CD14-positive monocyte (primary cell): ENCODE results near the gene VSTM2B. TPM values are rescaled to one million over a fixed set of nuclear protein-coding genes. Genes with fewer than 3 reads are reported as not detected.

Experiments
- DNase-seq, 3 donors: peaks; one replicate each; pipeline ENCODE4 v3.0.0-alpha.2; 2011 to 2022
- H2AFZ ChIP-seq: 2 replicates; pipeline ENCODE4 v1.6.0; 2012; ENCODE audit warnings: mild to moderate bottlenecking, low read depth, low read length, inconsistent platforms; ENCODE audit not compliant: insufficient read depth, poor library complexity, severe bottlenecking
- H3K27ac ChIP-seq, 2 donors: 1 replicate in 1 of 2; 2 replicates in 1 of 2; pipeline ENCODE4 v1.5.1; 2012 to 2013; ENCODE audit warnings: low read length in 2 of 2, control low read depth in 1 of 2, inconsistent platforms in 1 of 2, low read depth in 1 of 2, mild to moderate bottlenecking in 1 of 2
- H3K27me3 ChIP-seq, 2 donors: one replicate each; pipeline versions ENCODE4 v1.6.0 to v1.6.1; 2011 to 2013; ENCODE audit warnings: low read length in 2 of 2; ENCODE audit not compliant: control insufficient read depth in 2 of 2, insufficient read depth in 2 of 2
- H3K36me3 ChIP-seq, 2 donors: replicated peaks in 1 of 2; 1 replicate in 1 of 2; 2 replicates in 1 of 2; pipeline versions ENCODE4 v1.5.1 to v1.6.1; 2012 to 2013; ENCODE audit warnings: low read length in 2 of 2, control low read depth in 1 of 2, inconsistent platforms in 1 of 2, mild to moderate bottlenecking in 1 of 2; ENCODE audit not compliant: insufficient read depth in 2 of 2, control insufficient read depth in 1 of 2
- H3K4me1 ChIP-seq, 2 donors: 1 replicate in 1 of 2; 2 replicates in 1 of 2; pipeline versions ENCODE4 v1.5.1 to v1.6.1; 2012 to 2013; ENCODE audit warnings: low read length in 2 of 2, control low read depth in 1 of 2, inconsistent platforms in 1 of 2, mild to moderate bottlenecking in 1 of 2, moderate library complexity in 1 of 2; ENCODE audit not compliant: insufficient read depth in 2 of 2, control insufficient read depth in 1 of 2
- H3K4me2 ChIP-seq: replicated peaks from 2 replicates; pipeline ENCODE3; 2012; ENCODE audit warnings: low read length, moderate library complexity, mild to moderate bottlenecking; ENCODE audit not compliant: poor library complexity, severe bottlenecking; ENCODE audit errors: extremely low read depth
- H3K4me3 ChIP-seq, 3 experiments: fragments of 200-600 bp in 1 of 3; sonication (generic) in 1 of 3; replicated peaks in 1 of 3; 1 replicate in 2 of 3; 2 replicates in 1 of 3; pipeline ENCODE4 v1.5.1; 2011 to 2013; ENCODE audit warnings: low read length in 3 of 3, mild to moderate bottlenecking in 3 of 3, control low read depth in 2 of 3, low read depth in 2 of 3, inconsistent platforms in 1 of 3, moderate library complexity in 1 of 3
- H3K79me2 ChIP-seq: 2 replicates; pipeline ENCODE4 v1.6.0; 2012; ENCODE audit warnings: mild to moderate bottlenecking, control low read depth, inconsistent platforms, low read length, moderate library complexity; ENCODE audit not compliant: insufficient read depth
- H3K9ac ChIP-seq: 2 replicates; pipeline ENCODE4 v1.6.0; 2017; ENCODE audit warnings: low read length, mild to moderate bottlenecking; ENCODE audit not compliant: insufficient read depth, poor library complexity, severe bottlenecking
- H3K9me3 ChIP-seq, 2 donors: replicated peaks in 1 of 2; 1 replicate in 1 of 2; 2 replicates in 1 of 2; pipeline versions ENCODE4 v1.5.1 to v1.6.1; 2012 to 2013; ENCODE audit warnings: low read length in 2 of 2, control low read depth in 1 of 2; ENCODE audit not compliant: control insufficient read depth in 1 of 2, insufficient read depth in 1 of 2
- H4K20me1 ChIP-seq: 2 replicates; pipeline ENCODE4 v1.6.0; 2012; ENCODE audit warnings: mild to moderate bottlenecking, low read length, control low read depth, moderate library complexity; ENCODE audit not compliant: insufficient read depth
- H3K27ac Mint-ChIP-seq, 7 donors: one replicate each; pipeline ENCODE4 v1.8.0; 2020; ENCODE audit warnings: mild to moderate bottlenecking in 7 of 7, mixed read lengths in 7 of 7, moderate library complexity in 6 of 7, inconsistent platforms in 2 of 7
- H3K27me3 Mint-ChIP-seq, 3 donors: one replicate each; pipeline ENCODE4 v1.8.0; 2021 to 2022; ENCODE audit warnings: low read depth in 3 of 3, mild to moderate bottlenecking in 3 of 3, mixed read lengths in 3 of 3, moderate library complexity in 3 of 3, inconsistent platforms in 1 of 3
- H3K36me3 Mint-ChIP-seq, 2 donors: one replicate each; pipeline ENCODE4 v1.8.0; 2020; ENCODE audit warnings: mixed read lengths in 2 of 2, inconsistent platforms in 1 of 2, mild to moderate bottlenecking in 1 of 2
- H3K4me1 Mint-ChIP-seq: one replicate; pipeline ENCODE4 v1.8.0; 2020; ENCODE audit warnings: mild to moderate bottlenecking, mixed read lengths
- H3K4me3 Mint-ChIP-seq, 2 donors: one replicate each; pipeline ENCODE4 v1.8.0; 2020; ENCODE audit warnings: mild to moderate bottlenecking in 2 of 2, mixed read lengths in 2 of 2, moderate library complexity in 1 of 2
- H3K9me3 Mint-ChIP-seq, 7 donors: one replicate each; pipeline ENCODE4 v1.8.0; 2020 to 2022; ENCODE audit warnings: mixed read lengths in 7 of 7, mild to moderate bottlenecking in 6 of 7, moderate library complexity in 6 of 7, inconsistent platforms in 2 of 7
- WGBS: methylation state at CpG from one replicate; pipeline ENCODE4 v1.1.5; 2013; ENCODE audit warnings: missing lambda C conversion rate; ENCODE audit not compliant: insufficient coverage; 5-methylcytosine and 5-hydroxymethylcytosine counted together
- intact Hi-C, 2 donors: fragments of 100-400 bp; cut with micrococcal nuclease; formaldehyde crosslinking; loops; one replicate each; pipeline versions ENCODE4 v1.15.0 to v1.15.1; 2023
- polyA plus RNA-seq, 3 donors: library from polyadenylated mRNA; depleted of rRNA in 1 of 3; unstranded in 2 of 3; stranded (reverse) in 1 of 3; fragments of 300-500 nt in 2 of 3; fragments of >200 nt in 1 of 3; fragmentation: Illumina TruSeq in 2 of 3; gene quantifications; 1 replicate in 2 of 3; 2 replicates in 1 of 3; pipeline ENCODE4 v1.2.3, GENCODE V29; 2012 to 2021
- TF ChIP-seq, protein P1 (sequence below): fragments of 200-600 bp; IDR thresholded peaks from one replicate; pipeline ENCODE4 v1.8.0; 2022; ENCODE audit warnings: antibody characterized with exemption, mild to moderate bottlenecking

VSTM2B gene
- polyA plus RNA-seq, 3 donors = not detected

DNA sequence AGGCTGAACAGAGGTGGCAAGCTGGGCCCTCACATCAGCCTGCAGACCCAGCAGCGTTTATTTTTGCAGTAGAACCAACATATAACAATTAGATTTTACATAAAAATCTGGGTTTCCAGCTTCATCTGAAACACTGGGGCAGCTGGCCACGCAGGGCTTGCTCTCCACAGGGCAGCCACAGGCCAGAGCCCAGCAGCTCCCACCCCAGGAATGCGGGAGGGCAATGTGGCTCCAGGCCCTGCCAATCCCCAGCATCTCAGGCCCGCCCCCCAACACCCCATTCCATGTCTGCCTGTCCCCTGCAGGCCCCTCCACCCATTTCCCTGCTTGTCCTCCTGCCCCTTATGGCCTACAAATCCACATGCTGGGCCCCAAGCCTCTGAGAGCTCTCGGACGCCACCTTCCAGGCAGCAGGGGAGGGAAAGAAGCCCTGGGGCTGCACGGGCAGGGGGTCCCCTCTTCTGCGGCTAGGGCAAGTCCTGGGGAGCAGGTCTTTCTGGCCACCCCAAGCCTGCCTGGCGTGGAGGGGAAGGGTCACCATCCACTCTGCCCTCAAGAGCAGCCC, 15.0 kb upstream of the VSTM2B start:
- Mint-ChIP-seq H3K27me3 (peaks cover 3 to 7% (median 6%) of the 10 kb centered on the region in 3 donors), H3K4me3 (no peak overlapping the region), H3K36me3 (no peaks in the 10 kb centered on the region), H3K4me1 (no peaks in the 10 kb centered on the region), H3K9me3 (no peaks in the 10 kb centered on the region), H3K27ac (no peak overlapping the region)
- intact Hi-C loops = no loop called here
- Histone ChIP-seq H3K27me3 (no peaks in the 10 kb centered on the region), H3K79me2 (no peaks in the 10 kb centered on the region), H3K4me1 (no peaks in the 10 kb centered on the region), H3K4me2 (no peak overlapping the region), H3K36me3 (no peaks in the 10 kb centered on the region), H3K9ac (no peak overlapping the region), H3K27ac (no peak overlapping the region), H3K9me3 (no peaks in the 10 kb centered on the region), H3K4me3 (no peak overlapping the region), H4K20me1 (no peaks in the 10 kb centered on the region), H2AFZ (no peak overlapping the region)
- DNase-seq = no peak
- 89% methylated on average over 9 of the region's 9 CpGs for WGBS
- TF ChIP-seq, protein P1, sequence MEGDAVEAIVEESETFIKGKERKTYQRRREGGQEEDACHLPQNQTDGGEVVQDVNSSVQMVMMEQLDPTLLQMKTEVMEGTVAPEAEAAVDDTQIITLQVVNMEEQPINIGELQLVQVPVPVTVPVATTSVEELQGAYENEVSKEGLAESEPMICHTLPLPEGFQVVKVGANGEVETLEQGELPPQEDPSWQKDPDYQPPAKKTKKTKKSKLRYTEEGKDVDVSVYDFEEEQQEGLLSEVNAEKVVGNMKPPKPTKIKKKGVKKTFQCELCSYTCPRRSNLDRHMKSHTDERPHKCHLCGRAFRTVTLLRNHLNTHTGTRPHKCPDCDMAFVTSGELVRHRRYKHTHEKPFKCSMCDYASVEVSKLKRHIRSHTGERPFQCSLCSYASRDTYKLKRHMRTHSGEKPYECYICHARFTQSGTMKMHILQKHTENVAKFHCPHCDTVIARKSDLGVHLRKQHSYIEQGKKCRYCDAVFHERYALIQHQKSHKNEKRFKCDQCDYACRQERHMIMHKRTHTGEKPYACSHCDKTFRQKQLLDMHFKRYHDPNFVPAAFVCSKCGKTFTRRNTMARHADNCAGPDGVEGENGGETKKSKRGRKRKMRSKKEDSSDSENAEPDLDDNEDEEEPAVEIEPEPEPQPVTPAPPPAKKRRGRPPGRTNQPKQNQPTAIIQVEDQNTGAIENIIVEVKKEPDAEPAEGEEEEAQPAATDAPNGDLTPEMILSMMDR = no peak

DNA sequence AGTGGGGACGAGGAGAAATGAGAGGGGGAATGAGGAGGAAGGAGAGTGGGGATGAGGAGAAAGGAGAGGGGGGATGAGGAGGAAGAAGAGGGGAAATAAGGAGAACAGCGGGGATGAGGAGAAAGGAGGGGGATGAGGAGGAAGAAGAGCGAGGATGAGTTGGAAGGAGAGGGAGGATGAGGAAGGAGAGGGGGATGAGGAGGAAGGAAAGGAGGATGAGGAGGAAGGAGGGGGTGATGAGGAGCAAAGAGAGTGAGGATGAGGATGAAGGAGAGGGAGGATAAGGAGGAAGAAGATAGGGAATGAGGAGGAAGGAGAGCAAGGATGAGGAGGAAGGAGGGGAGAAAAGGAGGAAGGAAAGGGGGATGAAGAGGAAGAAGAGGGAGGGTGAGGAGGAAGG, 14.0 kb upstream of the VSTM2B start:
- no peak overlapping the region for H3K4me3 ChIP-seq
- H3K27me3 ChIP-seq = no peaks in the 10 kb centered on the region
- H3K4me3 Mint-ChIP-seq = no peak overlapping the region
- no peak overlapping the region for H3K27ac Mint-ChIP-seq
- H3K4me1 ChIP-seq = no peaks in the 10 kb centered on the region
- intact Hi-C loops = no loop called here
- no peaks in the 10 kb centered on the region for H3K4me1 Mint-ChIP-seq
- no peak for DNase-seq
- no peak overlapping the region for H2AFZ ChIP-seq
- no peaks in the 10 kb centered on the region for H4K20me1 ChIP-seq
- H3K9ac ChIP-seq = no peak overlapping the region
- peaks cover 3 to 7% (median 6%) of the 10 kb centered on the region in 3 donors for H3K27me3 Mint-ChIP-seq
- H3K36me3 ChIP-seq = no peaks in the 10 kb centered on the region
- no peaks in the 10 kb centered on the region for H3K9me3 Mint-ChIP-seq
- no peaks in the 10 kb centered on the region for H3K79me2 ChIP-seq
- 79% methylated on average over 3 of the region's 3 CpGs for WGBS
- TF ChIP-seq, protein P1 = no peak
- H3K4me2 ChIP-seq = no peak overlapping the region
- no peaks in the 10 kb centered on the region for H3K36me3 Mint-ChIP-seq
- no peak overlapping the region for H3K27ac ChIP-seq
- no peaks in the 10 kb centered on the region for H3K9me3 ChIP-seq
